Measurements from ENCODE around the gene NECTIN4. TPM values are rescaled to one million over a fixed set of nuclear protein-coding genes. Genes with fewer than 3 reads are reported as not detected.

Gene NECTIN4
- total RNA-seq, 2 experiments from 2014 or later, result not detected

- Mint-ChIP-seq H3K9me3 (ENCODE audit: insufficient read depth) (no peaks in the 10 kb centered on the region), H3K4me1 (ENCODE audit: low read depth) (peaks cover 3% of the 10 kb centered on the region), H3K27me3 (ENCODE audit: low read depth) (peaks cover 5% of the 10 kb centered on the region), H3K4me3 (no peak overlapping the region), H3K36me3 (ENCODE audit: low read depth) (no peaks in the 10 kb centered on the region), H3K27ac (no peak overlapping the region)
- no peak for ATAC-seq
- ChIA-PET POLR2A (no interaction called here), CTCF (interaction anchor here (1.6 to 2.2 kb wide), 2 partner anchors 12 to 14 kb away, joined by 7 to 9 read pairs; partner anchors contain the start of gene ARHGAP30)
- no peak for DNase-seq
Observed at GRCh38 chr1:161082483-161082882, 6.9 kb downstream of the NECTIN4 start.

- Mint-ChIP-seq H3K27me3 (ENCODE audit: low read depth) (peaks cover 5% of the 10 kb centered on the region), H3K9me3 (ENCODE audit: insufficient read depth) (no peaks in the 10 kb centered on the region), H3K4me3 (no peak overlapping the region), H3K27ac (no peak overlapping the region), H3K4me1 (ENCODE audit: low read depth) (peaks cover 3% of the 10 kb centered on the region), H3K36me3 (ENCODE audit: low read depth) (no peaks in the 10 kb centered on the region)
- ChIA-PET CTCF (interaction anchor here (1.6 to 16.9 kb wide), 3 partner anchors 11 to 16 kb away, joined by 7 to 292 read pairs (median 9); partner anchors contain the start of genes ARHGAP30 and KLHDC9), POLR2A (interaction anchor here (0.6 kb wide), 1 partner anchor 16 kb away, joined by 3 read pairs; no protein-coding TSS in a partner anchor)
- ATAC-seq (no peak), DNase-seq (no peak)
Observed at GRCh38 chr1:161081519-161081918, 7.8 kb downstream of the NECTIN4 start.

- ChIA-PET CTCF (interaction anchor here (2.2 to 16.9 kb wide), 3 partner anchors 10 to 16 kb away, joined by 9 to 292 read pairs (median 13); partner anchors contain the start of genes ARHGAP30 and KLHDC9), POLR2A (interaction anchor here (0.6 to 0.8 kb wide), 2 partner anchors 11 to 17 kb away, joined by 3 read pairs; partner anchors contain the start of gene ARHGAP30)
- no peak for ATAC-seq
- peaks cover 5% of the 10 kb centered on the region for H3K27me3 Mint-ChIP-seq (ENCODE audit: low read depth)
- no peak overlapping the region for H3K4me3 Mint-ChIP-seq
- peaks cover 3% of the 10 kb centered on the region for H3K4me1 Mint-ChIP-seq (ENCODE audit: low read depth)
- no peaks in the 10 kb centered on the region for H3K36me3 Mint-ChIP-seq (ENCODE audit: low read depth)
- DNase-seq, result no peak
- no peak overlapping the region for H3K27ac Mint-ChIP-seq
- no peaks in the 10 kb centered on the region for H3K9me3 Mint-ChIP-seq (ENCODE audit: insufficient read depth)
Observed at GRCh38 chr1:161080441-161081405, 8.6 kb downstream of the NECTIN4 start.

- no peak overlapping the region for H3K4me3 Mint-ChIP-seq
- no peak overlapping the region for H3K27ac Mint-ChIP-seq
- POLR2A ChIA-PET, result interaction anchor here (1.0 to 1.3 kb wide), 4 partner anchors 10 to 18 kb away, joined by 3 to 4 read pairs (median 4); partner anchors contain the start of gene ARHGAP30
- H3K4me1 Mint-ChIP-seq (ENCODE audit: low read depth), result peaks cover 5% of the 10 kb centered on the region
- CTCF ChIA-PET, result interaction anchor here (2.2 to 16.9 kb wide), 2 partner anchors 9 to 18 kb away, joined by 13 to 292 read pairs; partner anchors contain the start of genes ARHGAP30 and KLHDC9
- DNase-seq (no peak), ATAC-seq (no peak)
- peaks cover 5% of the 10 kb centered on the region for H3K27me3 Mint-ChIP-seq (ENCODE audit: low read depth)
- no peaks in the 10 kb centered on the region for H3K9me3 Mint-ChIP-seq (ENCODE audit: insufficient read depth)
- H3K36me3 Mint-ChIP-seq (ENCODE audit: low read depth), result no peaks in the 10 kb centered on the region
Observed at GRCh38 chr1:161079436-161080110, 9.8 kb downstream of the NECTIN4 start.

GRCh38 chr1:161077426-161077825, 11.9 kb downstream of the NECTIN4 start:
- ATAC-seq (no peak), DNase-seq (no peak)
- CTCF ChIA-PET, result interaction anchor here (1.0 to 16.9 kb wide), 3 partner anchors 12 to 32 kb away, joined by 3 to 292 read pairs (median 3); partner anchors contain the start of genes KLHDC9, NECTIN4 and USF1
- no peaks in the 10 kb centered on the region for H3K9me3 Mint-ChIP-seq (ENCODE audit: insufficient read depth)
- no peak overlapping the region for H3K27ac Mint-ChIP-seq
- POLR2A ChIA-PET, result interaction anchor here (0.7 kb wide), 1 partner anchor 28 kb away, joined by 3 read pairs; no protein-coding TSS in a partner anchor
- peaks cover 26% of the 10 kb centered on the region for H3K4me1 Mint-ChIP-seq (ENCODE audit: low read depth)
- no peaks in the 10 kb centered on the region for H3K36me3 Mint-ChIP-seq (ENCODE audit: low read depth)
- H3K27me3 Mint-ChIP-seq (ENCODE audit: low read depth), result peaks cover 5% of the 10 kb centered on the region
- no peak overlapping the region for H3K4me3 Mint-ChIP-seq

- POLR2A ChIA-PET, result interaction anchor here (1.0 kb wide), 1 partner anchor 8 kb away, joined by 4 read pairs; no protein-coding TSS in a partner anchor
- Mint-ChIP-seq H3K27me3 (ENCODE audit: low read depth) (peaks cover 5% of the 10 kb centered on the region), H3K36me3 (ENCODE audit: low read depth) (no peaks in the 10 kb centered on the region), H3K4me1 (ENCODE audit: low read depth) (peaks cover 32% of the 10 kb centered on the region), H3K4me3 (no peak overlapping the region), H3K27ac (no peak overlapping the region), H3K9me3 (ENCODE audit: insufficient read depth) (no peaks in the 10 kb centered on the region)
- CTCF ChIA-PET, result interaction anchor here (0.6 to 16.9 kb wide), 4 partner anchors 21 to 90 kb away, joined by 3 to 292 read pairs (median 3); partner anchors contain the start of genes KLHDC9, PPOX and USF1
- DNase-seq (no peak), ATAC-seq (no peak)
Observed at GRCh38 chr1:161076410-161076809, 12.9 kb downstream of the NECTIN4 start.

GRCh38 chr1:161074676-161075368, 14.5 kb downstream of the NECTIN4 start:
- Mint-ChIP-seq H3K27ac (peak overlapping the region; percentile 25), H3K27me3 (ENCODE audit: low read depth) (peaks cover 5% of the 10 kb centered on the region), H3K36me3 (ENCODE audit: low read depth) (no peaks in the 10 kb centered on the region), H3K4me3 (no peak overlapping the region), H3K4me1 (ENCODE audit: low read depth) (peaks cover 48% of the 10 kb centered on the region), H3K9me3 (ENCODE audit: insufficient read depth) (no peaks in the 10 kb centered on the region)
- ATAC-seq, result no peak
- POLR2A ChIA-PET, result no interaction called here
- CTCF ChIA-PET, result interaction anchor here (1.5 to 16.9 kb wide), 2 partner anchors 22 to 91 kb away, joined by 3 to 292 read pairs; partner anchors contain the start of genes KLHDC9 and PPOX
- no peak for DNase-seq

- ChIA-PET POLR2A (interaction anchor here (1.3 to 6.2 kb wide), 2 partner anchors 24 to 28 kb away, joined by 4 to 141 read pairs; partner anchors contain the start of gene USF1), CTCF (interaction anchor here (0.6 to 16.9 kb wide), 2 partner anchors 24 to 83 kb away, joined by 3 to 292 read pairs; partner anchors contain the start of gene KLHDC9)
- H3K4me1 Mint-ChIP-seq (ENCODE audit: low read depth), result peaks cover 48% of the 10 kb centered on the region
- no peak for DNase-seq
- H3K9me3 Mint-ChIP-seq (ENCODE audit: insufficient read depth), result no peaks in the 10 kb centered on the region
- peaks cover 9% of the 10 kb centered on the region for H3K36me3 Mint-ChIP-seq (ENCODE audit: low read depth)
- H3K4me3 Mint-ChIP-seq, result no peak overlapping the region
- no peaks in the 10 kb centered on the region for H3K27me3 Mint-ChIP-seq (ENCODE audit: low read depth)
- ATAC-seq, result no peak
- peak overlapping the region; percentile 58 for H3K27ac Mint-ChIP-seq
Observed at GRCh38 chr1:161073474-161074121, 15.8 kb downstream of the NECTIN4 start.

- H3K4me3 Mint-ChIP-seq, result no peak overlapping the region
- peak overlapping the region; percentile 58 for H3K27ac Mint-ChIP-seq
- CTCF ChIA-PET, result interaction anchor here (1.1 to 16.9 kb wide), 7 partner anchors 16 to 68 kb away, joined by 4 to 292 read pairs (median 9); partner anchors contain the start of genes KLHDC9, NECTIN4, TSTD1 and USF1
- H3K36me3 Mint-ChIP-seq (ENCODE audit: low read depth), result peaks cover 16% of the 10 kb centered on the region
- no peak for ATAC-seq
- no peaks in the 10 kb centered on the region for H3K27me3 Mint-ChIP-seq (ENCODE audit: low read depth)
- H3K4me1 Mint-ChIP-seq (ENCODE audit: low read depth), result peaks cover 52% of the 10 kb centered on the region
- no peaks in the 10 kb centered on the region for H3K9me3 Mint-ChIP-seq (ENCODE audit: insufficient read depth)
- POLR2A ChIA-PET, result interaction anchor here (1.3 to 6.2 kb wide), 3 partner anchors 25 to 27 kb away, joined by 4 to 141 read pairs (median 86); partner anchors contain the start of genes KLHDC9 and USF1
- DNase-seq, result no peak
Observed at GRCh38 chr1:161072751-161073449, 16.5 kb downstream of the NECTIN4 start.

Measured in activated CD8-positive, alpha-beta T cell treated with anti-CD3 and anti-CD28 coated beads, Interleukin-2, amount 10 ng/mL, durations not matched to agents 7 days and 5 days (primary cell).